HEK293 (cell line): ENCODE measurements around the gene TTC22.

Experiments used
- YY1 ChIP-seq: fragments of 450-650 bp; formaldehyde crosslinking; IDR thresholded peaks from 2 replicates; pipeline ENCODE4 v1.5.1; 2018; ENCODE audit warnings: missing biosample characterization, missing genetic modification characterization
- TF ChIP-seq, protein P1 (sequence below): fragments of 450-650 bp; formaldehyde crosslinking; IDR thresholded peaks from 2 replicates; pipeline ENCODE4 v1.5.1; 2016; ENCODE audit warnings: missing biosample characterization, missing genetic modification characterization, borderline replicate concordance
- TF ChIP-seq, protein P2 (sequence below): fragments of 450-650 bp; formaldehyde crosslinking; IDR thresholded peaks from 2 replicates; pipeline ENCODE4; 2016; ENCODE audit warnings: missing biosample characterization, missing genetic modification characterization

DNA sequence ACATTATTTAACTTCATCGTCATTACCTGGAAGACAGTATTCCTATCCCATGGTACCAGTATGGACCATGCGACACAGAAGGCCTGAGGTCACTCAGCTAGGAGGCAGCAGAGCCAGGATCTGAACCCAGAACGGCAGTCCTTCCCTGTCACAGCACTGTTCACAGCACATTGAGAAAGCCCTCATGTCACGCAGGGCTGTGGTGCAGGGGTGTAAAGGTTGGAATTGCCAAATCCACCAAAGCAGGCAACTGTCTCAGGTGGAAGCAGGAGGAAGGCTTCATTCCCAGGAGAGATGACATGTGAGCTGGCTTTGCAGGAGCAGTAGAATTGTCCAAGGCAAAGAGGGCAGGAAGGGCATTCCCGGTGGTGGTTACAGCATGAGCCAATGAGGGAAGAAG is 9.9 kb upstream of the TTC22 start:
- TF ChIP-seq, protein P1, sequence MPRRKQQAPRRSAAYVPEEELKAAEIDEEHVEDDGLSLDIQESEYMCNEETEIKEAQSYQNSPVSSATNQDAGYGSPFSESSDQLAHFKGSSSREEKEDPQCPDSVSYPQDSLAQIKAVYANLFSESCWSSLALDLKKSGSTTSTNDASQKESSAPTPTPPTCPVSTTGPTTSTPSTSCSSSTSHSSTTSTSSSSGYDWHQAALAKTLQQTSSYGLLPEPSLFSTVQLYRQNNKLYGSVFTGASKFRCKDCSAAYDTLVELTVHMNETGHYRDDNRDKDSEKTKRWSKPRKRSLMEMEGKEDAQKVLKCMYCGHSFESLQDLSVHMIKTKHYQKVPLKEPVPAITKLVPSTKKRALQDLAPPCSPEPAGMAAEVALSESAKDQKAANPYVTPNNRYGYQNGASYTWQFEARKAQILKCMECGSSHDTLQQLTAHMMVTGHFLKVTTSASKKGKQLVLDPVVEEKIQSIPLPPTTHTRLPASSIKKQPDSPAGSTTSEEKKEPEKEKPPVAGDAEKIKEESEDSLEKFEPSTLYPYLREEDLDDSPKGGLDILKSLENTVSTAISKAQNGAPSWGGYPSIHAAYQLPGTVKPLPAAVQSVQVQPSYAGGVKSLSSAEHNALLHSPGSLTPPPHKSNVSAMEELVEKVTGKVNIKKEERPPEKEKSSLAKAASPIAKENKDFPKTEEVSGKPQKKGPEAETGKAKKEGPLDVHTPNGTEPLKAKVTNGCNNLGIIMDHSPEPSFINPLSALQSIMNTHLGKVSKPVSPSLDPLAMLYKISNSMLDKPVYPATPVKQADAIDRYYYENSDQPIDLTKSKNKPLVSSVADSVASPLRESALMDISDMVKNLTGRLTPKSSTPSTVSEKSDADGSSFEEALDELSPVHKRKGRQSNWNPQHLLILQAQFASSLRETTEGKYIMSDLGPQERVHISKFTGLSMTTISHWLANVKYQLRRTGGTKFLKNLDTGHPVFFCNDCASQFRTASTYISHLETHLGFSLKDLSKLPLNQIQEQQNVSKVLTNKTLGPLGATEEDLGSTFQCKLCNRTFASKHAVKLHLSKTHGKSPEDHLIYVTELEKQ (tag by site-specific recombination), result no peak
- no peak for TF ChIP-seq YY1 (tag by site-specific recombination)
- TF ChIP-seq, protein P2, sequence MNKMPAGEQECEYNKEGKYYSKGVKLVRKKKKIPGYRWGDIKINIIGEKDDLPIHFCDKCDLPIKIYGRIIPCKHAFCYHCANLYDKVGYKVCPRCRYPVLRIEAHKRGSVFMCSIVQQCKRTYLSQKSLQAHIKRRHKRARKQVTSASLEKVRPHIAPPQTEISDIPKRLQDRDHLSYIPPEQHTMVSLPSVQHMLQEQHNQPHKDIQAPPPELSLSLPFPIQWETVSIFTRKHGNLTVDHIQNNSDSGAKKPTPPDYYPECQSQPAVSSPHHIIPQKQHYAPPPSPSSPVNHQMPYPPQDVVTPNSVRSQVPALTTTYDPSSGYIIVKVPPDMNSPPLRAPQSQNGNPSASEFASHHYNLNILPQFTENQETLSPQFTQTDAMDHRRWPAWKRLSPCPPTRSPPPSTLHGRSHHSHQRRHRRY, result no peak
